Lower leg skin (tissue), 4 donors: ENCODE data around the gene GPR22. TPM values are rescaled to one million over a fixed set of nuclear protein-coding genes. Genes with fewer than 3 reads are reported as not detected.

Experiments
- DNase-seq, 2 donors: peaks; one replicate each; pipeline ENCODE4 v3.0.0-alpha.2; 2019; ENCODE audit warnings: low spot score in 2 of 2
- H3K4me3 ChIP-seq: fragments of 200-600 bp; sonication (generic); 2 replicates; pipeline ENCODE4 v1.5.1; 2017; ENCODE audit warnings: mild to moderate bottlenecking, low read depth; ENCODE audit not compliant: poor library complexity, severe bottlenecking
- CTCF ChIP-seq, 3 donors: fragments of 450-650 bp; IDR thresholded peaks; one replicate each; pipeline ENCODE4 v1.5.1; 2016; ENCODE audit warnings: antibody characterized with exemption in 3 of 3, mild to moderate bottlenecking in 3 of 3, moderate library complexity in 2 of 3
- POLR2A ChIP-seq, 2 donors: fragments of 450-650 bp; IDR thresholded peaks; one replicate each; pipeline ENCODE4 v1.6.1; 2016 to 2017; ENCODE audit warnings: antibody characterized with exemption in 2 of 2, mild to moderate bottlenecking in 1 of 2, moderate library complexity in 1 of 2
- WGBS, 2 donors: methylation state at CpG; one replicate each; pipeline ENCODE4 v1.1.5; 2018; 5-methylcytosine and 5-hydroxymethylcytosine counted together
- intact Hi-C: fragments of 100-400 bp; cut with DNase I; formaldehyde crosslinking; loops from one replicate; pipeline ENCODE4 v1.15.0; 2023; ENCODE audit warnings: low total_unique reads
- total RNA-seq, 4 donors: library from RNA; depleted of rRNA; stranded (reverse); fragments of >200 nt; gene quantifications; one replicate each; pipeline ENCODE4 v1.1.0, GENCODE V29; 2016

GPR22 gene
- total RNA-seq, 4 donors from 2014 or later = not detected

GRCh38 chr7:107453388-107453787 is 16.5 kb upstream of the GPR22 start:
- no peak overlapping the region for H3K4me3 ChIP-seq
- TF ChIP-seq POLR2A (IDR thresholded peaks at IDR 0.05) (no peak), CTCF (IDR thresholded peaks at IDR 0.05) (no peak)
- intact Hi-C loops = no loop called here
- WGBS, 2 donors = 91 to 93% methylated on average over 1 of the region's 1 CpG
- no peak for DNase-seq

GRCh38 chr7:107461938-107462533 is 7.8 kb upstream of the GPR22 start:
- no peak for DNase-seq
- no peak overlapping the region for H3K4me3 ChIP-seq
- TF ChIP-seq CTCF (IDR thresholded peaks at IDR 0.05) = no peak
- TF ChIP-seq POLR2A (IDR thresholded peaks at IDR 0.05) = no peak
- intact Hi-C loops = loop anchor here (2.0 kb wide), 1 partner anchor 263 kb away; no protein-coding TSS in a partner anchor
- whole genome bisulfite sequencing, 2 donors = 80 to 81% methylated on average over 2 of the region's 2 CpGs

GRCh38 chr7:107463139-107464078 is 6.4 kb upstream of the GPR22 start:
- DNase-seq = peak in 1 of 2 donors; percentile 47
- H3K4me3 ChIP-seq = no peak overlapping the region
- TF ChIP-seq CTCF (IDR thresholded peaks at IDR 0.05) (no peak), POLR2A (IDR thresholded peaks at IDR 0.05) (no peak)
- intact Hi-C loops = loop anchor here (2.0 kb wide), 1 partner anchor 261 kb away; no protein-coding TSS in a partner anchor
- WGBS, 2 donors = 78 to 82% methylated on average over 6 of the region's 6 CpGs

DNA sequence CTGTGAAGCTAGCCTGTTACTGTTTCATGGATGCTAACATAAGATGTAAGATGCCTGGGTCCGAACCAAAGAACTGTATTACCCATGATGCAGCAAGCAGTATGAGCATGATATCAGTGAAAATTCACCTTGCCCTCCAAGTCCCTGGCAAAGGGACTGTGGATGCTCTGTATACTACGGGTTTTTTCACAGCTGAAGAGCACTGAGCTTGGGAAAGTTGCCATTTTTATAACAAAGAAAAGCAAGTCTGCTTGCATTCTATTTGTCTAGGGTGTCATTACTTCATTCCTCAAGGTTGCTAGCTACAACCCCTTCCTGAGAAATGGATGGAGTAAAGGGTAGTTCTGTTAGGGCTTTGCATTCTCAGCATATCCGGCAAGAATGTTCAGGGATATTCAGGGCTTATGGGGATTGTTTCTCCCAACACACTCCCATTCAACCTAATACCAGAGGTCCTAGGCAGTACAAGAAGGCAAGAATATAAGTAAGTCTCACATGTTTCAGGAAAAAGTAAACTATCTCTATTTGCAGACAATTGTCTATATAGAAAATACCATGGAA is 5.1 kb upstream of the GPR22 start:
- H3K4me3 ChIP-seq = no peak overlapping the region
- intact Hi-C loops = no loop called here
- DNase-seq = no peak
- WGBS, 2 donors = 84 to 85% methylated on average over 3 of the region's 3 CpGs
- TF ChIP-seq POLR2A (IDR thresholded peaks at IDR 0.05) (no peak), CTCF (IDR thresholded peaks at IDR 0.05) (no peak)

- no peak overlapping the region for H3K4me3 ChIP-seq
- DNase-seq = no peak
- intact Hi-C loops = no loop called here
- TF ChIP-seq POLR2A (IDR thresholded peaks at IDR 0.05) (no peak), CTCF (IDR thresholded peaks at IDR 0.05) (no peak)
- WGBS, 2 donors = 92 to 93% methylated on average over 2 of the region's 2 CpGs
These were observed 1.9 kb upstream of the GPR22 start for GRCh38 chr7:107467972-107468371.
